ENCODE results near the gene AP5S1.
A peak's percentile ranks its signal among the peaks of the same experiment; 100 is the strongest.

AP5S1 gene

GRCh38 chr20:3846740-3847428 lies 26.5 kb downstream of the AP5S1 start, which contains the start of gene MAVS:
Gene MAVS, plus strand, starts transcription at chr20:3846834. Its CDS starts 7,791 bp downstream, at chr20:3854625.
- peak; percentile 69 to 82 for DNase-seq

- DNase-seq: no peak
Observed at GRCh38 chr20:3847429-3847940, 27.1 kb downstream of the AP5S1 start.

- no peak for DNase-seq
Observed at GRCh38 chr20:3848565-3848964, 28.2 kb downstream of the AP5S1 start.

DNA sequence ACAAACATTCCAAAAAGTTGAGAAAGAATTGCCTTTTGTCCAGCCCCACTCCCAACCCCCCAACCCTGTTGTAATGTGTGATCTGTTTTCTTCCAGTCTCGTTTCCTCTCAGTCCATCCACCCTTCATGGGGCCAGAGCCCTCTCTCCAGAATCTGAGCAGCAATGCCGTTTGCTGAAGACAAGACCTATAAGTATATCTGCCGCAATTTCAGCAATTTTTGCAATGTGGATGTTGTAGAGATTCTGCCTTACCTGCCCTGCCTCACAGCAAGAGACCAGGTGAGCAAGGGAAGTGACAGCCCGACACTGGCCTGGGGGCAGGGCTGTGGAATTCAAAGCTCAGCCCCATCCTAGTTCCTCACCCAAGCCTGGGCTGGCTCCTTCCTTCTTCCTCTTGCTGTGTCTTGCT lies 34.1 kb downstream of the AP5S1 start:
- no peak for DNase-seq

GRCh38 chr20:3857405-3857804 lies 37.1 kb downstream of the AP5S1 start:
- DNase-seq: no peak

DNA sequence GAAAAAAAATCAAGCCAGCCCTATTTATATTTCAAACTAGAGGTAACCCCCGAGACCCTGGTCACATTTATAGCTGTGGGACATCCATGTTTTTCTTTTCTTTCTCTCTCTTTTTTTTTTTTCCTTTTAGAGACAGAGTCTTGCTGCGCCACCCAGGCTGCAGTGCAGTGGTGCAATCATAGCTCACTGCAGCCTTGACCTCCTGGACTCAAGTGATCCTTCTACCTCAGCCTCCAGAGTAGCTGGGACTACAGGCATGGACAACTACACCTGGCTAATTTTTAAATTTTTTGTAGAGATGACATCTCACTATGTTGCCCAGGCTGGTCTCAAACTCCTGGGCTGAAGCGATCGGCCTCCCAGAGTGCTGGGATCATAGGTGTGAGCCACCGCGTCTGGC lies 38.3 kb downstream of the AP5S1 start:
- no peak for DNase-seq

GRCh38 chr20:3861191-3861590 lies 40.8 kb downstream of the AP5S1 start:
- DNase-seq: no peak

DNA sequence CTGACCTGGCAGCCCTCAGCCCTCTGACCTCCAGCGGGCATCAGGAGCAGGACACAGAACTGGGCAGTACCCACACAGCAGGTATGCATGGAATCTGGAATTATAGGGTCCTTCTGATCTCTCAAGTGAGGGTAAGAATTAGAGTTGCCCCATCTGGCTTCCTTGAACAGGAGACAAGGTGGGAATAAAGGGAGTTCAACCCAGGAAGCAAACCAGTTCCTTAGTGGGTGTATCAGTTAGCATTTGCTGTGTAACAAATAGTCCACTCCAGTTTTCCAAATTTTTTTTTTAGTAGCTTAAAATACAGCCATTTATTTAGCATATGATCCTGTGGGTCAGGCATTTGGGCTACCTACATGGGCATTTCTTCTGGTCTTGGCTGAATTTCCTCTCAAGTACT lies 42.0 kb downstream of the AP5S1 start:
- DNase-seq: no peak

GRCh38 chr20:3863317-3863716 lies 43.0 kb downstream of the AP5S1 start:
- DNase-seq: no peak

- DNase-seq: no peak
Observed at GRCh38 chr20:3864518-3864917, 44.2 kb downstream of the AP5S1 start.

DNA sequence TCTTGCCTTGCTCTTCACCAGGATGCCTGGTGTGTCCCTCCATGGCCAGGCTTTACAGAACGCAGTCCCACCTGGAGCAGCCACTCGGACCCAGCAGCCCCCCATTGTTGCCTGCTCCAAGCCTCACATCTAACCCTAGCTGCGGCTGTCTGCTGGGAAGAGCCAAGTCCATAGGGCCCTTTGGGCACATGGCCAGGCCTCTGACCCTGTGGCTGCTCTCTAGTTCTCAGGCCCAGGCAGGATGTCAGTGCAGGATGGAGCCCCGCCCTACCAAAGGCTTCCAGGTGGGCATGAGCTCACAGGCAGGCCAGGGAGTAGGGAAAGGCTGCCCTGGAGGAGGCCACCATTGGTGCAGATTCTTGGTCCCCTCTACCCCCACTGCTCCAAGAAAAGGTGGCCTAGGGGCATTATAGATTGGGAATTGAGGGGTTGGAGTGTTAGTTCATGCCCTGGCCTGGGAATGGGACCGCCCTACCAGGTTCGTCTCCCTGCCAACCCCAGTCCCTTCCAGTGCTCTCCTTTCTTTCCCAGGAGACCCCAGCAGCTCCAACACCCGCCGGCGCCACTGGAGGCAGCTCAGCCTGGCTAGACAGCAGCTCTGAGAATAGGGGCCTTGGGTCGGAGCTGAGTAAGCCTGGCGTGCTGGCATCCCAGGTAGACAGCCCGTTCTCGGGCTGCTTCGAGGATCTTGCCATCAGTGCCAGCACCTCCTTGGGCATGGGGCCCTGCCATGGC lies 45.0 kb downstream of the AP5S1 start:
- DNase-seq: no peak

- no peak for DNase-seq
Observed at GRCh38 chr20:3865887-3866407, 45.6 kb downstream of the AP5S1 start.

- no peak for DNase-seq
Observed at GRCh38 chr20:3866464-3866863, 46.1 kb downstream of the AP5S1 start.

DNA sequence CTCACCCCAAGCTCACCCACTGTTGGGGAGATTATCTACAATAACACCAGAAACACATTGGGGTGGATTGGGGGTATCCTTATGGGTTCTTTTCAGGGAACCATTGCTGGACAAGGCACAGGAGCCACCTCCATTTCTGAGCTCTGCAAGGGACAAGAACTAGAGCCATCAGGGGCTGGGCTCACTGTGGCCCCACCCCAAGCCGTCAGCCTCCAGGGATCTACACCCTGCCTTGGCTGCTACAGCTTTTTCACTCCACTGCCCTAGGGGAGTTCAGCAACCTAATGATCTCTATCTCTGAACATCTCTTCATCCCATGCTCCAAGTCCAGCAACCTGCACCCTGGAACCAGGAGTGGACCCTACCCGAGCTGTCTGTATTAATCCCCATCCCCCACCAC lies 47.5 kb downstream of the AP5S1 start:
- DNase-seq: no peak

GRCh38 chr20:3869839-3870634 lies 49.7 kb downstream of the AP5S1 start:
- DNase-seq: no peak

DNA sequence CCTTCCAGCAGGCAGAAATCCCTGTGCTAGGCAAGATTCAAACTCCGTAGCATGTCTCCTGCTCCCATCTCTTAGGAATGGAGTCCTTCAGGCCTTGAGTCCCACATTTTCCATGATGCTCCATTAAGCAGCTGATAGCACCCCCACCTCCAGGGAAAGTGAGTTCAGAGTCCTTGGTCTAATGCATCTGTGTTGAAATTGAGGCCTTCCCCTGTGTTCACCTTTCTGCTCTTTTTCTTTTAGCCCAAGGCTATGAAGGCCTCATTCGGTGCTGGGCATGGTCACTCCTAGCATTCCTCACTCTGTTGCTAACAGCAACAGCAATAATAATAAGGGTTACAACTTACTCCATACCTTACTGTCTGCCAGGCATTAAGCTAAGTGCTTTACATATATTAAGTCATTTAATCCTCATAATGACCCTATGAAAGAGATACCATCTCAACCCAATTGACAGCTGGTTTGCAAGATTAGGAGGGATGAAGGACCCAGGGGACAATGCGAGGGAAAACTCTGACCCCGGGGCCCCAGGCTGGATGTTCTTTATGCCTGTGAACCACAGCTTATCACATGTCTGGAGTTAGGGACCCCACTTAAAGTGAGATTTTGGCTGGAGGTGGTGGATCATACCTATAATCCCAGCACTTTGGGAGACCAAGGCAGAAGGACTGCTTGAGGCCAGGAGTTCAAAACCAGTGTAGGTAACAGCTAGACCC lies 51.4 kb downstream of the AP5S1 start:
- DNase-seq: no peak

DNA sequence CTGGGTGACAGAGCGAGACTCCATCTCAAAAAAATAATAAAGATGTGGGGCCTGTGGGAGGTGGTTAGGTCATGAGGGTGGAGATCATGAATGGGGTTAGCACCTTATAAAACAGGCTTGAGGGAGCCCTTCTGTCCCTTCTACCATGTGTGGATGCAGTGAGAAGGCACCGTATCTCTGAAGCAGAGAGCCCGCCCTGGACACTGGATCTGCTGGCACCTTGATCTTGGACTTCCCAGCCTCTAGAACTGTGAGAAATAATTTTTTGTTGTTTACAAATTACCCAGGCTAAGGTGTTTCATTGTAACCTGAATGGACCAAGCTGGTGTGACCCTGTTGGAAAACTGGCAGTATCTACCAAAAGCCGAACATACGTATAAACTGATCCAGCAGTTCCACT lies 53.2 kb downstream of the AP5S1 start:
- no peak for DNase-seq

DNA sequence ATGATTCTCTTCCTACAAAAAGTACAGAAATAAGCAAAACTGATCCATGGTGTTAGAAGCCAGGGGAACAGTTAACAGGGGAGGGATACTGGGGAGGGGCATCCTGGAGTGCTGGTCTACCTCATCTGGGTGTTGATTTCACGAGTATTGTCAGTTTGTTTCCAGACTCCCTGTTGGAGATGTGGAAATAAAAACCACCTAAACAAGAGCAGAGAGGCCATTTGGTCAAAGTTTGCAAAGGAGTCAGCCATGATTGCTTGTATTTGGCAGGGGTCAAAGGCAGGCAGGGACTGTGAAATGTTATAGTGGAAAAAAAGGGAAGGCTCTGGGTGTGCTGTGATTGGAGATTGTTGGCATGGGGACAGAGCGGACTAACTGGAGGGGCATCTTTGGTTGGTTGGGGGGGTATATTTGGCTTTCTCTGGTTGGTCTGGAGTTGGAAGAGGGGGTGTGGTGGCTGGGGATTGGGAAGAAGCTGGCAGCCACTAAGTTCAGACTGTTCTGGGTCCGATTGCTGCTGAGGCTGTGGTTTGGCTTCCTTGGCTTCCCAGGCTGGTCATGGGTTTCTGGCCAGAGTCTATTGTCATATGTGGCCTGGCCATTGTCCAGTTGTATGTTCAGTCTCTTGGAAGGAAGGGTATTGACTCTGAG lies 54.0 kb downstream of the AP5S1 start:
- no peak for DNase-seq

GRCh38 chr20:3875378-3875974 lies 55.1 kb downstream of the AP5S1 start:
- DNase-seq: no peak

DNA sequence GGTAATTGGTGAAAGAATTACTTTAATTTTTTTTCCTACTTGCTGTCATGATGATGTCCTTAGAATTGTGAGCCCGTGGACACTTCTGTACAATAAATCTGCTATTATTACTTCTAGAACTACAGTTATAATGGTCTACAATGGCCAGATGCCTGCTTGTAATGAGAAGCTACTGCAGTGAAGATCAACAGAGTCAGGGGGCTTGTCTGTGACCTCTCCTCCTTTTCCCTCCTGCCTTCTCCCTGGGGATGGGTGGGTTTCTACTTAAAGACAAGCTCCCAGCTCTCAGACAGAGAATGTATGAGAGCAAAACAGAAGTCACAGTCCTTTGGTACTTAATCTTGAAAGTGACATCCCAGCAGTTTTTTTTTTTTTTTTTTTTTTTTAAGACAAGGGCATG lies 55.7 kb downstream of the AP5S1 start:
- no peak for DNase-seq

- DNase-seq: no peak
Observed at GRCh38 chr20:3876676-3877075, 56.3 kb downstream of the AP5S1 start.
